CD4-positive, alpha-beta T cell treated with Interleukin-1 beta for 1 hour (primary cell): ENCODE results near the gene TULP3.

Experiments
- DNase-seq, 2 donors: peaks; one replicate each; pipeline ENCODE4 v3.0.0-alpha.2; 2020 to 2022

TULP3 gene

GRCh38 chr12:2936301-2936700 is 45.6 kb downstream of the TULP3 start:
- DNase-seq = no peak

- DNase-seq = no peak
Observed at GRCh38 chr12:2937500-2937899, 46.8 kb downstream of the TULP3 start.

- no peak for DNase-seq
Observed at GRCh38 chr12:2939191-2939590, 48.5 kb downstream of the TULP3 start.

- DNase-seq = no peak
Observed at GRCh38 chr12:2940564-2940963, 49.9 kb downstream of the TULP3 start.

- DNase-seq = no peak
Observed at GRCh38 chr12:2941524-2941923, 50.8 kb downstream of the TULP3 start.

GRCh38 chr12:2944401-2945047 is 53.8 kb downstream of the TULP3 start:
- DNase-seq = peak; percentile 28 to 40

- DNase-seq = no peak
Observed at GRCh38 chr12:2949411-2949810, 58.7 kb downstream of the TULP3 start.

GRCh38 chr12:2955888-2956287 is 65.2 kb downstream of the TULP3 start:
- DNase-seq = no peak

- no peak for DNase-seq
Observed at GRCh38 chr12:2957816-2958431, 67.2 kb downstream of the TULP3 start.

GRCh38 chr12:2958432-2959191 is 67.9 kb downstream of the TULP3 start:
- DNase-seq = no peak

- no peak for DNase-seq
Observed at GRCh38 chr12:2959192-2959504, 68.5 kb downstream of the TULP3 start, which contains the start of gene TEAD4. TSS of gene TEAD4 (plus strand) at chr12:2959397.

GRCh38 chr12:2959505-2960389 is 69.1 kb downstream of the TULP3 start:
- DNase-seq = no peak

GRCh38 chr12:2960390-2960956 is 69.8 kb downstream of the TULP3 start:
- DNase-seq = no peak

GRCh38 chr12:2960996-2961616 is 70.4 kb downstream of the TULP3 start:
- DNase-seq = no peak

GRCh38 chr12:2961705-2962104 is 71.0 kb downstream of the TULP3 start:
- DNase-seq = no peak

- no peak for DNase-seq
Observed at GRCh38 chr12:2963154-2963759, 72.6 kb downstream of the TULP3 start.

GRCh38 chr12:2963760-2964292 is 73.1 kb downstream of the TULP3 start:
- DNase-seq = no peak

GRCh38 chr12:2967651-2968050 is 77.0 kb downstream of the TULP3 start:
- no peak for DNase-seq

- DNase-seq = no peak
Observed at GRCh38 chr12:2970744-2971143, 80.1 kb downstream of the TULP3 start.

GRCh38 chr12:2973566-2973965 is 82.9 kb downstream of the TULP3 start:
- no peak for DNase-seq

- DNase-seq = no peak
Observed at GRCh38 chr12:2974560-2974971, 83.9 kb downstream of the TULP3 start.

GRCh38 chr12:2976581-2976996 is 85.9 kb downstream of the TULP3 start:
- DNase-seq = no peak
